Stimulated activated CD8-positive, alpha-beta memory T cell treated with anti-CD3 and anti-CD28 coated beads, Interleukin-4, amount 100 ng/mL, for 24 hours (primary cell): ENCODE results near the gene VPREB1.
"Not testable (repeated sequence)": the region's sequence is repeated elsewhere in the genome, so short reads cannot be mapped to it uniquely, and the experiment has no call there.

Experiments
- DNase-seq: peaks from one replicate; pipeline ENCODE4 v3.0.0-alpha.2; 2020; ENCODE audit warnings: low read depth

VPREB1 gene

DNA sequence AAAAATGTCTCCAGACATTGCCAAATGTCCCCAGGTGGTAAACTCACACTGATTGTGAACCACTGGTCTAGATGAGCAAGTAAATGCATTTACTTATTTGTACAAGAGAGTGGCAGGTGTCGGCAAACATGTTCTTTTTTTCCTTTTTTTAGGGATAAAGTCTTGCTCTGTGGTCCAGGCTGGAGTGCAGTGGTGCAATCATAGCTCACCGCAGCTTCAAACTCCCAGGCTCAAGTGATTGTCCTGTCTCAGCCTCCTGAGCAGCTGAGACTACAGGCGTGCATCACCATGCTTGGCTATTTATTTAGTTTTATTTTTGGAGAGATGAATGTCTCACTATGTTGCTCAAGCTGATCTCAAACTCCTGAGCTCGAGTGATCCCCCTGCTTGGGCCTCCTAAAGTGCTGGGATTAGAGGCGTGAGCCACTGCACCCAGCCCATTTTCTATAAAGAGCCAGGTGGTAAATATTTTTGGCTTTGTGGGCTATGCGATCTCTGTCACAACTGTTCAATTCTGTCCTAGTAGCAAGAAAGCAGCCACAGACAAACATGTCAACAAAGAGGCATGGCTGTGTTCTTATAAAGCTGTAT, 1.4 kb downstream of the VPREB1 start:
- no peak for DNase-seq

DNA sequence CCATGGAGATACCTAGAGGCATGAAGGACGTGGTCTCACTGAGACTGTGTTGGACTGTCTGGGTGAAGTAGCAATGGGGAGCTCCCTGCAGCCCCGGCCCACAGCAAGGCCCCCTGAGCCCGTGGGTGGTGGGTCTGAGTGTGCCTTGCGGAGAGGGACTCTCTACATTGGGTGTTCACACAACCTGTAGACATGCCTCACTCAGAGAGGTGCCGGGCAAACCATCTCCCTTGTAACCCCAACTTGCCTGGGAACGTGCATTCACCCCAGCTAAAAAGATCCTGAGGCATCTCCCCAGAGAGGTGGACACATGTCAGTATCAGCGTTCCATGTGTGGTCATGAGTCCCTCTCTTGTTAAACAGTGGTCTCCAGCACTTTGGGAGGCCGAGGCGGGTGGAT, 2.1 kb downstream of the VPREB1 start:
- DNase-seq = no peak

DNA sequence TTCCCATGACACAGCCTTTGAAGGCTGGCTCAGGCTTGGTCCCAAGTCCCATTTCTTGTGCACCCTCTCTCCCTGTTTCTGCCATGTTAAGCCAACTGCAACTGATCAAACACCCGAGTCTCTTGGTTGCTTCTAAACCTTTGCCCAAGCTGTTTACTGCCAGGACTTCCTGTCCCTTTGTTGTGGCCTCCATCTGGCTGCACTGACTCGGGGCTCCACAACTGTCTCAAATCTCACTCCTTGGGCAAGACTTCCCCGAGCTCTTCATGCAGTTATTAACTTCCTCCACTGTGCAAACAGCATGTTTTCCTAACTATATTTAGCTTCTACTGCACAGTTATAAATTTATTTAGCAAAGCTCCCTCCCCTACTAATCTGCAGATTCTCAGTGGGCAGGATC, 4.3 kb downstream of the VPREB1 start:
- no peak for DNase-seq

DNA sequence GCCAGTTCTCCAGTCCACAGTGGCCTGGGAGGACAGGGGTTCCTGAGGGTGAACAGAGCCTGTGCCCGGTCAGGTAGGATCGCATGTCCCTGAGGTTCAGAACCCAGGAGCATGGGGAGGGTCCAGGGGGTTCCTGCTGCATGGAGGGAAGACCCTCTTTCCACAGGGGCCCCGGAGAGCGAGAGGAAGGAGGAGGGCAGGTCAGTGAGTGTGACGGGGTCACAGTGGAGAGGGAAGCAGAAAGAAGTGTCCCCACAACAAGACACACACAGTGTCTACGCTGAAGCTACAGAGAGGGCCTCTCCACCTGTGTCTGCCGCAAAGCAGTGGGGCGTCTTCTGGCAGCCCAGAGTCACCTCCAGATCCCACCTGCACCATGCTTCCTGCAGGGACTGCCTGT, 6.1 kb downstream of the VPREB1 start:
- not testable (repeated sequence) for DNase-seq

GRCh38 chr22:22256133-22256532, 11.5 kb downstream of the VPREB1 start:
- DNase-seq = not testable (repeated sequence)

DNA sequence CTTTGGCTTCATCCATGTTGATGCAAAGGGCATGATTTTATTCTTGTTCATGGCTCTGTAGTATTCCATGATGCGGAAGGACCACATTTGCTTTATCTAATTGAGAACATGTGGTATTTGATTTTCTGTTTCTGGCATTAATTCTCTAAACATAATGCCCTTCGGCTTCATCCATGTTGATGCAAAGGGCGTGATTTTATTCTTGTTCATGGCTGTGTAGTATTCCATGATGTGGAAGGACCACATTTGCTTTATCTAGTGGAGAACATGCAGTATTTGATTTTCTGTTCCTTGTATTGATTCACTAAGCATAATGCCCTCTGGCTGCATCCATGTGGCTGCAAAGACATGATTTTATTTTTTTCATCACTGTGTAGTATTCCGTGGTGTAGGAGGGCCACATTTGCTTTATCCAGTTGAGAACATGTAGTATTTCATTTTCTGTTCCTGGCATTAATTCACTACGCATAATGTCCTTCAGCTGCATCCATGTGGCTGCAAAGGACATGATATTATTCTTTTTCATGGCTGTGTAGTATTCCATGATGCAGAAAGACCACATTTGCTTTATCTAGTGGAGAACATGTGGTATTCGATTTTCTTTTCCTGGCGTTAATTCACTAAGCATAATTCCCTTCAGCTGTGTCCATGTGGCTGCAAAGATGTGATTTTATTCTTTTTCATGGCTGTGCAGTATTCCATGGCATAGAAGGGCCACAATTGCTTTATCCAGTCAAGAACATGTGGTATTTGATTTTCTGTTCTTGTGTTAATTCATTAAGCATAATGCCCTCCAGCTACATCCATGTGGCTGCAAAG, 14.2 kb downstream of the VPREB1 start:
- not testable (repeated sequence) for DNase-seq

- DNase-seq = not testable (repeated sequence)
Observed at GRCh38 chr22:22260169-22260568, 15.6 kb downstream of the VPREB1 start.

GRCh38 chr22:22260586-22260985, 16.0 kb downstream of the VPREB1 start:
- not testable (repeated sequence) for DNase-seq

DNA sequence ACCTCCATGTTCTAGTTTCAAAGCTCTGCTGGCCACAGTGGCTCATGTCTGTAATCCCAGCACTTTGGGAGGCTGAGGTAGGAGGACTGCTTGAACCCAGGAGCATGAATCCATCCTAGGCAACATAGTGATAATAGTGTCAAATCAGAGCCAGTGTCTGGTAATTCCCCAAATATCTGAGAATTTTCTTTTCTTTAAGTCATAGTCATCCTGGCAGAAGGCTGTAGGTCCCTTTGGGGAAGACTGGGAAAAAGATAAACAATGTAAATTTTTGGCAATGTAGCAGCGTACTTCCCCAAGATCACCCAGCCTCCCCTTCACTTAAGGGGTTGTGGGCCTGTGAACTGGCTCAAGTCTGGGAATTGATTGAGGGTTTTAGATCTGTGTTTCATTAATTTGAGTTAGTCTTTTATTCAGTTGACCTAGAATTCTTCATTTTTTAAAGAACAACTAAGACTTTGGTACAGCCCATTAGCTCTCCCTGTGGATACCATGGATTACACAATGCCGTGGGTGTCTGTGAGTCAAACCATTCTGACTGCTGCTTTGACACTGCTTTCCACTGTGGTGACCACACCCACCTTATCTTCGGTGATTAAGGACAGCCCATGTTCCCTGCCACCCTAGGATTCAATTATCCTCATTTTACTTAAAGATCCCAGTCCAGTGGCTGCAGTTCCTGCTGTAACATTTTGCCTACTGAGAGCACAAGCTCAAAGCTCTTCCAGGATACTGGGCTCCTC, 17.9 kb downstream of the VPREB1 start:
- DNase-seq = not testable (repeated sequence)

GRCh38 chr22:22263823-22264222, 19.2 kb downstream of the VPREB1 start:
- not testable (repeated sequence) for DNase-seq

DNA sequence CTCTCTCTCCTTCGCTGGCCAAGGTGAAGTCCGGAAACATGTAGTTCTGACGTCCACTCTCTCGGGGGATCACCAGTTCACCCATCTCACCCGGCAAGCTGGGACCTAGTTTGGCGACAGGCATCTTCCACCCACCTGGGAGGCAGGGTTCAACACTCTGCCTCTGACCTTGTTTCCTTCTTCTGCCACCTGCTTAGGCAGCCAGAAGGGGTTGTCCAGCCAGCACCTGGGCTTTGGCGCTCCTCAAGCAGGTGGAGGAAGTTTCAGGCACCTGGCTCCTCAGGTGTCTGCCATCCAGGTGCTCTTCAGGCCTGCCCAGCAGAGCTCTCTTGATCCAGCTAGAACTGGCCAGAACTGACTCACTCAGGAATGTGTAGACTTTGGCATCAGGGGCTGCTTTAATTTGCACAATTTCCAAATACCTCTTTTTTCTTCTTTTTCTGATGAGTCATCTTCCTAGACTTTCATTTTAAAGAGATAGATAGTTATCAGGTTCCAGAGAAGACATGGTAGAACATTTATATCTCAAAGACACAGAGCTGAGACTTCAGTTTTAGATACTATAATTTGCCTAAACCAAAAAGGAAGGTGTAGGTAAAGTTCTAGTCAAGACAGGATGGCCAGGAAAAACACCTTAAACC, 25.6 kb downstream of the VPREB1 start:
- not testable (repeated sequence) for DNase-seq

DNA sequence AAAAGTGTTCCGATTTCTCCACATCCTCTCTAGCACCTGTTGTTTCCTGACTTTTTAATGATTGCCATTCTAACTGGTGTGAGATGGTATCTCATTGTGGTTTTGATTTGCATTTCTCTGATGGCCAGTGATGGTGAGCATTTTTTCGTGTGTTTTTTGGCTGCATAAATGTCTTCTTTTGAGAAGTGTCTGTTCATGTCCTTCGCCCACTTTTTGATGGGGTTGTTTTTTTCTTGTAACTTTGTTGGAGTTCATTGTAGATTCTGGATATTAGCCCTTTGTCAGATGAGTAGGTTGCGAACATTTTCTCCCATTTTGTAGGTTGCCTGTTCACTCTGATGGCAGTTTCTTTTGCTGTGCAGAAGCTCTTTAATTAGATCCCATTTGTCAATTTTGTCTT, 32.8 kb downstream of the VPREB1 start:
- not testable (repeated sequence) for DNase-seq

DNA sequence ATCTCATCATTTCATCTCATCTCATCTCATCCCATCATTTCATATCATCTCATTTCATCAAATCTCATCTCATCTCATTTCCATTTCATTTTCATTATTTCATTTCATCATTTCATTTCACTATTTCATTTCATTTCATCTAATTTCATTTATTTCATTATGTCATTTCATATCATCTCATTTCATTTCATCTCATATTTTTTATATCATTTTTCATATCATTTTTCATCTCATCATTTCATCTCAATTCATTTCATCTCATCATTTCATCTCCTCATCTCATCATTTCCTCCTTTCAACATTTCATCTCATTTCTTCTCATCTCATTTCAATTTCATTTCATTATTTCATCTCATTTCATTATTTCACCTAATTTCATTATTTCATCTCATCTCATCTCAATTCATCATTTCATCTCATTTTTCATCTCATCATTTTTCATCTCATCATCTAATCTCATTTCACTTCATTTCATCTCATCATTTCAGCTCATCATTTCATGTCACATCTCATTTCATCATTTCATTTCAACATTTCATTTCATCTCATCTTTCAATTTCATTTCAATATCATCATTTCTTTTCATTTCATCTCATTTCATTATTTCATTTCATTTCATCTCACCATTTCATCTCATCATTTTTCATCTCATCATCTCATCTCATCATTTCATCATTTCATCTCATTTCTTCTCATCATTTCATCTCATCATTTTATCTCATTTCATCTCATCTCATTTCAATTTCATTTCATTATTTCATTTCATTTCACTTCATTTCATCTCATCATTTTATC, 40.6 kb downstream of the VPREB1 start:
- DNase-seq = not testable (repeated sequence)

GRCh38 chr22:22286390-22287105, 42.0 kb downstream of the VPREB1 start:
- not testable (repeated sequence) for DNase-seq

- DNase-seq = not testable (repeated sequence)
Observed at GRCh38 chr22:22287106-22287626, 42.6 kb downstream of the VPREB1 start.

DNA sequence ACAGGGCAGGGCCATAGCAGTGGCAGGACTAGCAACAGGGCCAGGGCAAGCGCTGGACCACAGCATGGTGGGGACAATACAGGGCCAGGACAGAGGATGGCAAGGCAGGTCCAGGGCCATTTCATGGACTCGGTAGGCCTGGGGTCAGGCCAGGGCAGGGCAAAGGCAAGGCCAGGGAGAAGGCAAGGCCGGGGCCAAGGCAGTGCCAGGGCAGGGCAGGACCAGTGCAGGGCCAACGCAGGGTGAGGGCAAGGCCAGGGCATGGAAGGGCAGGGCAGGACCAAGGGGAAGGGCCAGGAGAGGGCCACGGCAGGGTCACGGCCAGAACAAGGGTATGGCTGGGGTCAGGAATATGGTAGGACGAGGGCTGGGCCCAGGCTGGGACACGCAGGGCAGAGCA, 45.1 kb downstream of the VPREB1 start:
- DNase-seq = not testable (repeated sequence)

GRCh38 chr22:22291129-22291806, 46.7 kb downstream of the VPREB1 start:
- DNase-seq = not testable (repeated sequence)

DNA sequence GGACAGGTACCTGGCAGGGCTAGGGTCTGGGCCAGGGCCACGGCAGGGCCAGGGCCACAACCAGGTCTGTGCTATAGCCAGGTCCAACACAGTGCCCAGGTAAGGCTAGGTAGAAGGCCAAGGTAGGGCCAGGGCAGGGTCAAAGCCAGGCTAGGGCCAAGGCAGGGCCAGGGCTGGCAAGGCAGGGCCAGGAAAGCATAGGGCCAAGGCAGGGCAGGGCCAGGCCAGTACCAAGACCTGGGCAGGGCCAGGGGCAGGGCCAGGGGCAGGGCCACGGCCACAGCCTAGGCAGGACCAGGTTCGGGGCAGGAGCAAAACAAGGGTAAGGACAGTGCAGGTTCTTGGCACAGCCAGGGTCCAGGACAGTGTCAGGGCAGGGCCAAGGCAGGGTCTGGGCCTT, 48.1 kb downstream of the VPREB1 start:
- DNase-seq = not testable (repeated sequence)

- DNase-seq = not testable (repeated sequence)
Observed at GRCh38 chr22:22293436-22293835, 48.9 kb downstream of the VPREB1 start.

- not testable (repeated sequence) for DNase-seq
Observed at GRCh38 chr22:22294641-22295040, 50.1 kb downstream of the VPREB1 start.
